KMS-11 (cell line): ENCODE data around the gene PDE6C.

ENCODE experiments used
- H2AFZ ChIP-seq: fragments of 200-600 bp; sonication (generic); 2 replicates; pipeline ENCODE4 v1.6.1; 2016; ENCODE audit warnings: antibody characterized with exemption, mixed run types, low read depth
- H3K27ac ChIP-seq: fragments of 200-600 bp; sonication (generic); 2 replicates; pipeline ENCODE4 v1.6.1; 2016; ENCODE audit warnings: mild to moderate bottlenecking, mixed run types
- H3K27me3 ChIP-seq: fragments of 200-600 bp; sonication (generic); 2 replicates; pipeline ENCODE4 v1.6.1; 2017; ENCODE audit warnings: mild to moderate bottlenecking, low read depth, mixed run types, moderate library complexity; ENCODE audit not compliant: insufficient read depth
- H3K36me3 ChIP-seq: fragments of 200-600 bp; sonication (generic); 2 replicates; pipeline ENCODE4 v1.6.1; 2017; ENCODE audit warnings: mild to moderate bottlenecking, mixed run types; ENCODE audit not compliant: insufficient read depth
- H3K4me1 ChIP-seq: fragments of 200-600 bp; sonication (generic); 2 replicates; pipeline ENCODE4 v1.6.1; 2016; ENCODE audit warnings: mild to moderate bottlenecking, low read depth, mixed run types; ENCODE audit not compliant: poor library complexity, severe bottlenecking
- H3K4me2 ChIP-seq: fragments of 200-600 bp; sonication (generic); 2 replicates; pipeline ENCODE4 v1.7.0; 2016; ENCODE audit warnings: mild to moderate bottlenecking, mixed run types
- H3K4me3 ChIP-seq: fragments of 200-600 bp; sonication (generic); IDR thresholded peaks from 2 replicates; pipeline ENCODE4 v1.6.1; 2017; ENCODE audit warnings: low read depth, low read length, mixed read lengths; ENCODE audit not compliant: insufficient read depth
- H3K79me2 ChIP-seq: fragments of 200-600 bp; sonication (generic); 2 replicates; pipeline ENCODE4 v1.6.1; 2016; ENCODE audit warnings: low read depth, mixed run types; ENCODE audit not compliant: insufficient read depth
- H3K9ac ChIP-seq: fragments of 200-600 bp; sonication (generic); 2 replicates; pipeline ENCODE4 v1.6.1; 2016; ENCODE audit warnings: mild to moderate bottlenecking, mixed run types
- H4K20me1 ChIP-seq: fragments of 200-600 bp; sonication (generic); 2 replicates; pipeline ENCODE4 v1.6.1; 2016; ENCODE audit warnings: mild to moderate bottlenecking, mixed run types; ENCODE audit not compliant: insufficient read depth
- CTCF ChIP-seq: fragments of 200-600 bp; sonication (generic); conservative IDR thresholded peaks from 2 replicates; pipeline ENCODE4 v1.6.1; 2017; ENCODE audit warnings: low read depth, mild to moderate bottlenecking, antibody characterized with exemption, low read length, moderate library complexity, mixed read lengths

The PDE6C gene

DNA sequence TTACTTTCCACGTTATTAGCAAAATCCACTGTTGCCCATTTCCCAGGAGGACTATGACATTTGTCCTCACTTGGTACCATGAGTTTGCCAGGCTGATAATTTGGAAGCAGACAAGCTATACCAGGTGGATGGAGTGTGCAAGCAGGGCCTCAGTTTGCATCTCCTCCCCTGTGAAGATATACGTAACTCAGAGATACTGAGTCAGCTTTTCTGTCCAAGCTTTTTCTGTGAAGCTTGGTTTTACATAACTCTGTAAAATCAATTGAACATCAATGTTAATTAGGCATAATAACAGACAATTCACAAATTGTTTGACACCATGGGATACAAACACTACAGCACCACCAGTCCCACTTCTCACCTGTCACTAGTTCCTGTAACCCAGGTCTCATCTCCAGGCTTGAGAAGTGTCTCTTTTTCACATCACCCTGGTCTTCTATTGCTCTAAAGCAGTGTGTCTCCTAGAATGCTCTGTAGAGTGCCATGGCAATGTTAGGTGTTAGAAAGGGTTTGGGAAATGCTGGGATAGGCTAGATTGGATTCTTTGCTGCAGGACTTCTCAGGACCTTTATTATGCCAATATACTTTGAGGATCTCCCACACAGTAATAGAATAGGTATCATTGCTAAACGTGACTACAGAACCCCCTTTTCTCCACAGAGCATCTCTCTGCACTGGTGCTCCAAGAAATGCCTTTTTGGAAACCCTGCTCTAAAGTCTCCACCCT is 32.2 kb upstream of the PDE6C start:
- Histone ChIP-seq H3K79me2 (no peaks in the 10 kb centered on the region), H3K9ac (no peak overlapping the region), H3K4me1 (no peaks in the 10 kb centered on the region), H2AFZ (no peak overlapping the region), H4K20me1 (no peaks in the 10 kb centered on the region), H3K27me3 (no peaks in the 10 kb centered on the region), H3K4me3 (no peak overlapping the region), H3K36me3 (no peaks in the 10 kb centered on the region), H3K27ac (no peak overlapping the region), H3K4me2 (no peak overlapping the region)
- no peak for TF ChIP-seq CTCF

- Histone ChIP-seq H3K36me3 (no peaks in the 10 kb centered on the region), H3K79me2 (no peaks in the 10 kb centered on the region), H3K4me1 (no peaks in the 10 kb centered on the region), H2AFZ (no peak overlapping the region), H3K27me3 (no peaks in the 10 kb centered on the region), H3K4me2 (no peak overlapping the region), H3K9ac (no peak overlapping the region), H4K20me1 (no peaks in the 10 kb centered on the region), H3K4me3 (no peak overlapping the region), H3K27ac (no peak overlapping the region)
- TF ChIP-seq CTCF: no peak
Measured at GRCh38 chr10:93580828-93581227, 31.5 kb upstream of the PDE6C start.

DNA sequence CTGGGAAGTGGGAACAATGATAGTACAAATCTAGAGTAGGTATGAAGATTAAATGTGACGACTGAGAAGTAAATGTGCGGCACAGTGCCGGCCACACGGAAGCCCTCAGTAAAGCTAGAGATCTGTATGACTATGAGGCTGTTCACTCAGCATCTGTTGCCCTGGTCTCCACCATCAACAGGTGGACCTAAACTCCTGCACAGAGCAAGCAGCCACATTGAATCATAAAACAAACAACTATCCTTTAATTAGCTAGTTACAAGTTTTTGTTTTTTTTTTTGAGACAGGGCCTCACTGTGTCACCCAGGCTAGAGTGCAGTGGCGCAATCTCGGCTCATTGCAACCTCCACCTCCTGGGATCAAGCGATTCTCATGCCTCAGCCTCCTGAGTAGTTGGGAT is 27.9 kb upstream of the PDE6C start:
- H3K79me2 ChIP-seq: no peaks in the 10 kb centered on the region
- no peaks in the 10 kb centered on the region for H4K20me1 ChIP-seq
- no peak overlapping the region for H3K4me3 ChIP-seq
- H2AFZ ChIP-seq: no peak overlapping the region
- H3K9ac ChIP-seq: no peak overlapping the region
- H3K4me2 ChIP-seq: no peak overlapping the region
- no peak for TF ChIP-seq CTCF
- H3K4me1 ChIP-seq: no peaks in the 10 kb centered on the region
- H3K27me3 ChIP-seq: no peaks in the 10 kb centered on the region
- no peaks in the 10 kb centered on the region for H3K36me3 ChIP-seq
- no peak overlapping the region for H3K27ac ChIP-seq

- TF ChIP-seq CTCF: no peak
- no peak overlapping the region for H2AFZ ChIP-seq
- no peak overlapping the region for H3K27ac ChIP-seq
Measured at GRCh38 chr10:93589648-93590562, 22.4 kb upstream of the PDE6C start.

More at GRCh38 chr10:93589648-93590562, 22.4 kb upstream of the PDE6C start:
- Histone ChIP-seq H3K36me3 (no peaks in the 10 kb centered on the region), H3K4me2 (no peak overlapping the region), H3K27me3 (no peaks in the 10 kb centered on the region), H3K9ac (no peak overlapping the region), H3K79me2 (no peaks in the 10 kb centered on the region), H3K4me1 (no peaks in the 10 kb centered on the region), H3K4me3 (no peak overlapping the region), H4K20me1 (no peaks in the 10 kb centered on the region)
